ENCODE measurements around the gene DDHD1.

DDHD1 gene

DNA sequence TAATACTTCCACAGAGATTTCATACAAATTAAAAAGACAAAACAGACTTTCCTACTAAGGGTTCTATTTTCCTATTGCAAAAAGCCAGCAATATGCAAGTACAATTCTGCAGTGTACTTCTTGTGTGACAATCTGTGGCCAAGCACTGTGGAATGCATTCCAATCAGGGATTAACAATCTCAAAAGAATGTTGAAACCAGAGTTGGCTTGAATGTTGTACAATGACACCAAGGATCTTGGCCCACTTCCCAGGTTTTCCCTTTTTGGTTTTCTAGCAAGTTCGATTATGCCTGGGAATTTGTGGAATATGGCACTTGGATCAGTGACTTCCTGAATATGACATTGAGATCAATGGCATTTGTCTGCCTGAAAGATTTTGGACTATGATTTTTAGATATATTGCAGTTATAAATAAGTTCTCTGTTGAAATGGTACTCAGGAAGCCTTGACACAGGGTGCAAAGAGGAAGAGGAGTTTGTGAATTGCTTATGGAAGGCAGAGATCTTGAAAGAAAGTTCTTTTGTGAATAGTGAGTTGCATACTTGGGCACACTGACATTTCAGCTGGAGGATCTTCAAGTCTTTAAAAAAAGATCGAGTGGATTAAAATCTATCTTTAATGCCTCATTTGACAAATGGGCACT lies 120.8 kb downstream of the DDHD1 start:
- DNase-seq, result no peak

DNA sequence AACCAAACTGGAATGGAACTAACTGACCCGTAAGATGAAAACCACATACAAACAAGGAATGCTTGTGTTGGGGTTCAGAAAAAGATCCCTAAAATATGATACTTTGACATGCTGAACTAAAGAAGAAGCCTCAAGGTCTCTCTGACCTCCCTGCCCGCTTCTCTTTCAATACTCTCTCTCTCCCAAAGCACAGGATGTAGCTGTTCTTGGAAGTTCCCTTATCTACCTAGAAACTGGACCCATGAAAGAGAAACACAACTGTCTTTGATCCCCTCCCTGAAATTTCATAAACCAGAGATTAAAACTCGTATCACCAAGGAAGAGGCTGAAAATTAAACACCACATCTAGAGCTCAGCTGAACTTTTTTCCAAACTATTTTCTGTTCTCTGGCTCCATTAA lies 125.6 kb downstream of the DDHD1 start:
- no peak for DNase-seq

DNA sequence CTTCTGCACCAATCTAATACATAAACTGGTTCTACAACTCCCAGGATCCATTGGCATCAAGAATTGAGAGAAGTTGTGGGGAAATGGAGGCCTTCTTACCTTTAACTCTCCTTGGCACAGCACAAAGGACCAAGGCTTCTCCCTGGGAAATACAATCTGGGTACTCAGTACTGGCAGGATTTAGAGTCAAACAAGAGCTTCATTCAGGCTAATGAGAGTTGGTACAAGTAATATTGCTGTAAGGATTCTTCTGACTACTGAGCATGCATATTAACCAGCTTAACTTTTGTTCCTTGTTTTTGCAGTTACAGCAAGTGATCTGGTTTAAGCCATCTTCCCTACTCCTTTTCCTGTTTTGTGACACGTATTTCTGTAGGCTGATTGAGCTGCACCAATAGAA lies 126.1 kb downstream of the DDHD1 start:
- DNase-seq, result no peak

DNA sequence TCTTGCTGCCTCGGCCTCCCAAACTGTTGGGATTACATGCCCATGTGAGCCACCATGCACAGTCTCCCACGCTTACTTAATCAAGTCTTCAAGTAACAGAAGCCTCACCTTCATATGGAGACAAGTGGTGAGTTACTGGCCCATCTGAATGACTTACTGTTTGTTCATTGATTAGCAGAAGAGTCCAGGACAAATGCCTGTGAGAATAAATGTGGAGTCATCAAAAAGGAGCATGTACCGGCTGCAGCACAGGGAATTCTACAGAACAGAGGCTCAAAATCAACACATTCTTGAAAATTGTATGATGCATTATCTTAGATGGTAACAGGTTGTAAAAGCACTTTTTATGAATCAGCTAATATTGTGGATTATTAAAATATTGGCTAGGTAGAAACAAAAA lies 129.8 kb downstream of the DDHD1 start:
- no peak for DNase-seq

DNA sequence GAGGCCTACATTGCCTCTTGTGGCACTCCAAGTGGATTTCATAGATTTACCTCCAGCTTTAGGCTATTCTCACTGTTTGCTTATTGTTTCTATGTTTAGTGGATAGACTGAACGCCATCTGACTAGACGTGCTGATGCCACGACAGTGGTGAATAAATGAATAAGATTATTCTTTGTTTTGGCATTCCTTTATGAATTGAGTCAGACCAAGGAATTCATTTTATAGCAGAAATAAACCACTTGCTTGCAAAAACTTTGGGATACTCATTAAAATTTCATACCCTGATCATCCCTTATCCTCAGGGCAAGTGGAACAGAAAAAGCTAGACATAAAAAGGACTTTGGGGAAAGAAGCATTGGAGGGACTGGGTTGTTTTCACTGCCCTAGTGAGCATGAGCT lies 130.5 kb downstream of the DDHD1 start:
- DNase-seq, result no peak

DNA sequence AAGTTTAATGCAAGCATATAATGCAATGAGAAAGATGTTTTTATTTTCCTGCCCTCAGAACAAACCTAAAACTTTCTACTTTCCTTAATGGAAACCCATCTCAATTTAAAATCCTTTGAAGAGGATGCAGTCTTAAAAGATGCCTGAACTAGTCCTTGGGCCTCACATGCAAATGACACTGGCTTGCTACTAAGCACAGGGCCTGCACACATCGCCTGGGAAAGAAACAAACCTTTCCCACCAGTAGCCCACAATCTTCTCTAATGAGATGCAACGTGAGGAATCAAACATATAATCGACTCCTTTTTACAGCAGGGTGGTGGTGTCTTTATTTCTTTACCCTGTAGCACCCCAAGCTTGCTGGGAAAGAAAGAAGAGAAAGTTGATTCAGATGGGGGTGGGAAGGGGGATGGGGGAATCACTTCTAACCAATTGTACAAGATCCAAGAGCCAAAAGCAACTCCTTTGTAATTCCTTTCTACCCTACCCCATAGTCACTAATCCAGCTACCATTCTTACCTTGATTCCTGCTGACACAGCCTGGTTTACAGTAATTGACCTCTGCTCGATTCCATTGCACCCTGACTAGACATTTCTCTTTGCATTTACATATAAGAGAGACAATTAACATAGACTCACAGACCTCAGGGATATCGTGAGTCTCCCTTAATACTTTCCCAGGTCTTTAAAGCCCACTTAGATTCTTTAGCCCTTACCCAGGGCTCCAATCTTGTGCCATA lies 132.8 kb downstream of the DDHD1 start:
- no peak for DNase-seq

DNA sequence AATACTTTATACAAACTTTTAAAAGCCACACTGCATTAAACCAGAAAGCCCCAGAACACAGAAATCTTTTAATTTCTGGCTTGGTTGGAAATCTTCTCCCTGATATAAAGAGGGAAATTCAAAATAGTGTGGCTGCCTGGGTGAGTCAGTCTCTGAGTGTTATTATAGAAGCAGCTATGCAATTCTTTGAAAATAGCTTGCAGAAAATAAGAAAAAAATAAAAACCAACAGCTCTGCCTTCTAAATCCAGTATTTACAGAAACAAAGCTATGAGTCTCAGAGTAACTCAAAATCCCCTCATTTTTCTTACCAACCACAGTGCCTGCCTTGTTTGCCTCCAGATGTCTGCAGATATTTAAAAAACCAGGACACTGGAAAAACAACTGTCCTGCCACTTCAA lies 133.7 kb downstream of the DDHD1 start:
- DNase-seq, result no peak

DNA sequence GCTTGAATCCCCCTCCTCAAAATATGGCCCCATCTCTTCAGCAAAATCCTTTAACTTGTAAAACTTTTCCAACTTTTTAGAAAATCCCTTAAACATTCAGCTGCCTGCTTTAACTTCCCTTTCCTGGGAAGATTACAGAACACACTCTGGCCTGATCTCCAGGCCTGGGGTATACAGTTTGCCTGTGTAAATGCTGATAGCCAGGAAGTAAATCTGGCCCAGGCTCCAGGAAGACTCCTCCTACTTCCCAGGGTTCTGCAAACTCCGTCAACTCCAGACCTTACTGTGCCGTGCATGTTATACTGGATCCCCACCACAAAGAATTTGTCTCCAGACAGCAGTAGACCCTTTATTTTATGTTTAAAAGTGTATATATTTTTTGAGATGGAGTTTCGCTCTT lies 135.3 kb downstream of the DDHD1 start:
- no peak for DNase-seq

DNA sequence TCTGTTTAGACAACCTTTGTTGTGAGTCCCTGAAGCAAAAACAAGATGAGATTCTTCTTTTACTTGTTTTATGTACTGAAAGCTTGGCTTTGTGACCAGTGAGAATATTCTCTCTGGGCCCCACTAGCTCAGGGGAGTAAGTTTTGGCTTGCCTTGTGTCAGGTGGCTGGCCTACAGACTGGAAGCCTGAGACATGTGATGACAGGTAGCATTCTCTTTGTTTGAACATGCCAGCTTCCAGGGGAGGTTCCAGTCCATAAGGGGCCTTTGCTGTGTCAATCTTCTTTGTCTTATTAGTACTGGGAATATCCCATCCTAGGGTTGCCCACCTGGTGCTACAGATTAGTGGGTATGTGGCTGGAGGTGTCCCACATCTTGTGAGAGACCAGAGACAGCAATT lies 136.2 kb downstream of the DDHD1 start:
- no peak for DNase-seq

DNA sequence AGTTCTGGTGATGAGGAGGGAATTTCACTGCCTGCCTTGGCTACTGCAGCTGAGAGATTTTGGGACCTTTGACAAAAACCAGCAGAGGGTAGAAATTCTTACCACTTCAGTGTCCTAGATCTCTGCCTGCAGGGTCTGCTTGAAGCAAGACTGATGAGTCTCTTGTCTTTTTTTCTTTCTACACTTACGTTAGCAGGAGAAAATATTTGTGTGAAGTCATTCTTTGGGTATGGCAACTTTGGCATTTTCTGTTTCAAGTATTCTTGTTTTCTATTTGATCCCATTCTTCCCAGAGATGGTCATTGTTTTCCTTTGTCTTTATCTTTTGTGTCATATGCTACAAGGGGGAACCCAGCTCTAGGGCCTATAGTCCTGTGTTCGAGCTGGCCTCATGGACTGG lies 136.6 kb downstream of the DDHD1 start:
- DNase-seq, result no peak

DNA sequence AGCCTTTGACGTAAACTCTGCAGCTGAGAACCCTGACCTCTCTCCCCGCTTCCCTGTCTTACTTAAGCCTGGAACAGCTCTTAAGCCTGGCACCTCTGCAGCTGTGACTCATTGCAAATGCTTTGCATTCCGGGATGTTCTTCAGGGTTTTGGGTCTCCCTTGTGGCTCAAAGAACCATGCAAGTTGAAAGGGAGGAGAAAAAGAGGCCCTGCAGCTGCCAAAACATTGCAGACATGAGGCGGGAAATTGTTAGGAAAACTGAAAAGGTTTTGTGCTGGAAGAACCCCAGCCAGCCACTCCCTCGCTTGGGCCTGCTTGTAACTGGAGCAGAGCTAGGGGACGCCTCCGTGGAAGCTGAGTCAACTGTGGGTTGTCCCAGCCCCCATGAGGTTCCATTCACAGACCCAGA lies 142.1 kb downstream of the DDHD1 start:
- no peak for DNase-seq

DNA sequence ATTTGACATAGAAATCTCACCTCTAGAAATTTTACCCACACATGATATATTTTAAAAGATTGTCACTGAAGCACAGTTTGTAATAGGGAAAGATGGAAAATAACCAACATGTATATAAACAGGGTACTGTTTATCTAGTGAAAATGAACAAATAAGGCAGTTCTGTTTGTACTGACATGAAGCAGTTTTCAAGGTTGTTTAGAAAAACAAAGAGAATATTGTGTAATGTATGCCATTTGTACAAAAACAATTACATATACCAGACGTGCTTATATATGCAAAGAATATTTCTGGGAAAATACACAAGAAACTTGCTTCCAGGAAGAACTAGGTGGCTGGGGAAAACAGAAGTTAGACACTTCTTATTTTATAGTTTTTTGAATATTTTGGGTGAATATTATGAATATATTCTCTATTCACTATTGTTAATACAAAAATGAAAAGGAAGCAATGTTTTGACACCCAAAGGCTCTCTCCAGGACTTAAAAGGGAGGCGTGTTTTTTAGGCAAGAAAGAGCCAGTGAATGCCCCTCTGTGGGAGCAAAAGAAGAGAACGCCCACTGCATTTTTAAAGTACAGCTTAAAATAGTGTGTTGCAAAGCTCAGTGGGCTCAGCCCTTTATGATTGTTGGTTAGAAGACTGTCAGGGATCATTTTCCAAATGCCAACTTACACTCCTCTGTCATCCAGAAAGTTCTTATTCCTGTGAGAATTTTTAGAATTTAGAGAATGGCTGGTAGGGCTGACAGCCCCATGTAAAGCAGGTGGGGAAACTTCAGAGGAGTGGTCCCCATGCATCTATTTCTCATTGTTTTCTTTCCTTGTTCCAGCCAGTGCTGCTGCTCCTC lies 142.7 kb downstream of the DDHD1 start:
- DNase-seq, result no peak

DNA sequence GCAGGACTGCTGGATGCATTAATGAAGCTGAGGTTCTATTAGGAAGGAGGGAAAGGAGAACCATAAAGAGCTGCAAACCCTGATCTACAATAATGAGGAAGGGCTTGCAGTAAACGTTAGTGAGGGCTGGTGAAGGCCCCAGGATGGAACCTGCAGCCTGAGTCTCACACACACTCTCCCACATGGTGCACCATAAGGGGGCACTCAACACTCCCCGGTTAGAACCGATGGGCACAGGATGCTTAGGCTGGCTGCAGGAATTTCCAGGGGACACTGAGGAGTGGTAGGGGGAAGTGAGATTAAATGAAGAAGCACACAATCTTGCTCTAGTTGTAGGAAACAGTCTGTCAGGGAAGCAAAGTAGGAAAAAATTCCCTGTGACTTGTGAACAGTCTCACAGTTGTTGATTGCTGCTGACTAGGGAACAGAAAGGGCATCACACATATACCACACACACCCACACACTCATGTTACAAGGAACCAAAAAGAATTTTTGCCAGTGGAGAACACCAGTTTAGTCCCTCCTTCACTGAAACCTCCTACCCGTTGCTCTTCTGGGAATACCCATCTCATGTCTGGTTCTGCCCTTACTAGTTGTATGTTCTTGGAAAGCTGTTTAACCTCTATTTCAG lies 146.1 kb downstream of the DDHD1 start:
- DNase-seq, result no peak

DNA sequence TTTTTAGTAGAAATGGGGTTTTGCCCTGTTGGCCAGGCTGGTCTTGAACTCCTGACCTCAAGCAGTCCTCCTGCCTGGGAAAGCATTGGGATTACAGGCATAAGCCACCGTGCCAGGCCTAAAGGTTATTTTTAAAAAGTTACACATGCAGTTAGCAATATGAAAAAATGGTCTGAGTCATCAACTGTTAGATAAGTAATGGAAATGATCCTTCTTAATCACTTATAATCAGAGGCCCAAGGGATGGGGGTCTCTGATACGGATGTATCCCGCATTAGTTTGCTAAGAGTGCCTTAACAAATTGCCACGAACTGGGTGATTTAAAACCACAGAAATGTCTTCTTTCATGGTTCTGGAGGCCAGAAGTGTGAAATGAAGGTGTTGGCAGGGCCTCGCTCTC lies 148.1 kb downstream of the DDHD1 start:
- DNase-seq, result no peak

DNA sequence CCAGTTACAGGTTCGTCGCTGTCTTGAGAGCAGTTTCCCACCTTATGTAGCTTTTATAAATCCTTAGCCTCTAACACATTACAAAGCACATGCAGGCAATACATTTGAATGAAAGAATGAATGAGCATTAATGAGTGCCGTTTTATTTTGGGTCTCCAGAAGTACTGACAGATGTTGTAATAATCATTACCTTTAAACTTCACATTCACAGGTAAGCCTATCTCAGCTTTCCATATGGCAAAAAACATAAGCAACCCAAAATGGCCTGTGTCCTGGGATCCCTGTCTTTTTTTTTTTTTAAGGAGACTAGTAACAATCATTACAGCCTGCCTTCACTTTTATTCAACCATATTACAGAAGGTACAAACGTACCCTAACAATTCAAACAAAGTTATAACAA lies 149.3 kb downstream of the DDHD1 start:
- DNase-seq, result no peak

DNA sequence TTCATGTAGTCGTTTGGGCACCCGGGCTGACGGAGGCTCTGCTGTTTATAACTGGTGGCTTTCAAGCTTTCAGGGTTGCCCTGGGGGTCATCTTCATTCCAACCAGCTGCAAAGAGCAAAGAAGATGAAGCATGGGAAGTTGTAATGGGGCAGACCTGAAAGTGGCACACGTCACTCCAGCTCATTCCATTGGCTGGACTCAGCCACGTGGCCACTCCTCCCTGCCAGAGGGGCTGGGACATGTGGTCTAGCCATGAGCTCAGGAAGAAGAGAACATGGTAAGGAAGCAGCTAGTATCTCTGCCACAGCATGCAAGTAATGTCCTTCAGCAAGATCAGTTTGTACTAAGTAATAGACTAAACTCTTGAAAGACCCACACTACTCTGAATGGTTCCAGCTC lies 150.5 kb downstream of the DDHD1 start:
- DNase-seq, result no peak

DNA sequence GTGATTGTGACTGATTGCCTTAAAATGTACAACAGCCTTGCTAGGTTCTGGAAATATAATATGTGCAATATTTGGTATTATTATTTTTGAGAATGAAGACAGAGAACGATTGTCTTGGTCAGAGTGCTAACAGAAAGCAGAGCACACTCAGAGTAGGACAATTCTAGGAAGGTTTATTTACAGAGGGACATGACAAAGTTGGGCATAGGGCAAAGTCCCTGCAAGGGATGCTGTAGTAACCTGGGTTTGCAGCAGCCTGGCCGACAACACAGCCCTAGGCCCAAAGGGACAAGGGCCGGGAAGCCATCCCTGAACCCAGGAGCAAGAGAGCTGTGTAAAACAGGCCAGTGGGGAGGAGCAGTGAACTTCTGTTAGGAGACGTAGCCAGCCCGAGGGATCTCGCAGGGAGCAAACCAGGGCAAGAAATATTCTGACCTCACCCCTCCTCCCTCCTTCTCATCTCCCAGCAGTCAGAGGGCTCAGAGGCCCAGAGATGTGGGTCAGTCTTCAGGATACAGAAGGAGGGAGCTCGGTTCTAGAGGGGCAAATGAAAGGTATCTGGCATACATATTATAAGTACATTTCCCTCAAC lies 151.2 kb downstream of the DDHD1 start:
- no peak for DNase-seq

DNA sequence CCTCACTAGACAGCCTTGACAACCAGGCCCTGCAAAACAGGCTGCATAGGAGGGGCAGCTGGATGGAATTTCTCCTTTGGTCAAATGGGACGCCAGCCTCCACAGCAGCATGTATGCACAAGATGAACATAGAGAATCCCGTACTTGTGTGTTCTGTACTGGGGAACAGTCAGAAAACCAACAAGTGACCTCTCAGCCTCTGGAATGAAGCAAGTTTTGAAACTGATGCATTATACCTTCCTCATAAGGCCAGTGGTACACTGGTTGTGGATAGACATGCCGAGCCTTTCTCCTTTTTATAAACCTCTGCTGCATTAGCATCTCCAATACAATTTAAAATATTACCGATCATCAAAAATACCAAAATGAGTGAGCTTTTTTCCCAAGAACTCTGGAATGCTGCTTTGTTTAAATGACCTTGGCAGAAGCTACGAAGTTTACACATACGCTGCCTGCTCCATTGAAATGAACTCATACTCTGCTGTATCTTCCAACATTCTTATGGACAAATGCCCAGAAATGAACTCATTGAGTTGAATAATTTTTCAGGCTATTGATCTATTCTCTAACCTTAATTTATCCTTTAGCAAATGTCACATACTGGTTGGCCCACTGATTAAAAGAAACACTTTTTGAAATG lies 154.6 kb downstream of the DDHD1 start:
- DNase-seq, result no peak

DNA sequence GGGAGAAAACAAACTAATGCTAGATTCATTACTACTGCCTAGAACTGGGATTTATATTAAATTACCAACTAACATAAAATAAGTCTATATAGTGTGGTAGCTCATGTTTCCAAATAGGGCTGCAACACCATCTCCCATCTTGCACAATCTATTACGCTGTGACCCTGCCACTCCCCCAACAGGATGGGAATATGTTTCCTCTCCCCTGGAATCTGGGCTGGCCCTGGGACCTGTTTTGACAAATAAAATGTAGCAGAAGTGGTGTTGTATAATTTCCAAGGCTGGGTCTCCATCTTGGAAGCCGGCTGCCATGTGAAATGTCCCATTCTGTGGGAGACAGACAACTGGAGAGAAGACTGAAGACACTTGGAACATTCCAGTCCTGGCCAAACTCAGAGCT lies 156.6 kb downstream of the DDHD1 start:
- DNase-seq, result no peak

DNA sequence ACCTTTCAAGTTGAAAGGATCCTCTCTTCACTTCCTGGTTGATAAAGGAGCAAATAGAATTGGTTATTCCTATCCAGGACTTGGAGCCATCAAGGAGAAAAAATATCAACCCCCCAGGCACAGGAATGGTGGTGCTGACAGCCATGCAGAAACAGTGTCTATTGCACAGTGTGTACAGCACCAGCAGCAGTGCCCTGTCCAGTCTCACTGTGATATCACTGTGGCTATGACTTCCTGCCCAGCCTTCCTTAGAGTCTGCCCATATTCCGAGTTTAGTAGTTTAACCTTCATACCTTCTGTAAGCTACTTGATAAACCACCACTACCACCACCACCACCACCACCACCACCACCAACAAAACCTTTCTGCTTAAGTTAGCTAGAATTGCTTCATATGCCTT lies 157.1 kb downstream of the DDHD1 start:
- DNase-seq, result no peak

DNA sequence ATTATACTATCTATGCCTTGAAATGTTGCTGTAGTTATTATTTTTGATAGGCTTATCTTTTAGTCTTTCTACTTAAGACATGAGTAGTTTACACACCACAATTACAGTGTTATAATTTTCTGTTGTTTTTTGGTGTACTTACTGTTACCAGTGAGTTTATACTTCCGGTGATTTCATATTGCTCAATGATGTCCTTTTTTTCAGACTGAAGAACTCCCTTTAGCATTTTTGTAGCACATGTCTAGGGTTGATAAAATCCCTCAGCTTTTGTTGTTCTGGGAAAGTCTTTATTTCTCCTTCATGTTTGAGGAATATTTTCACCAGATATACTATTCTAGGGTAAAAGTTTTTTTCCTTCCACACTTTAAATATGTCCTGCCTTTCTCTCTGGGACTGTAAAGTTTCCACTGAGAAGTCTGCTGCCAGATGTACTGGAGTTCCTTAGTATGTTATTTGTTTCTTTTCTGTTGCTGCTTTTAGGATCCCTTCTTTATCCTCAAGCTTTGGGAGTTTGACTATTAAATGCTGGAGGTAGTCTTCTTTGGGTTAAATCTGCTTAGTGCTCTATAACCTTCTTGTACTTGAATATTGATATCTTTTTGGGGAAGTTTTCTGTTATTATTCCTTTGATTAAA lies 160.8 kb downstream of the DDHD1 start:
- DNase-seq, result no peak

DNA sequence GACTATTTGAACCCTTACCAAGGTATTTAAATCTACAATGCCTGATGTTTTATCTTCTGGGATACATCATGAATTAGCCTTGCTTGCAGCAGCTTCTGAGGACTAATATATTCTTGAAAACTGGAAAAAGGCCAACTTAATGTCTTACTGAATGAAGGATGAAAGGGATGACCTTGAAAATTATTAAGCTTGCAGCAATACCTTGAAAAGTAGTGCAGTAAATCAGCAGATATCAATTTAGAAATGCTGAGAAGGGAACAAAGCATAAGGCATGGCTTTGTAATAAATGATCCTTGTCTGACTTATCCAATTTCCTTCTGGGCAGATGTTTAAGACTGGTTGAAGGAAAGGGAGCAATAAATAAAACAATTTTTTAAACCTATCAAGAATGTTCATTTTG lies 165.0 kb downstream of the DDHD1 start:
- DNase-seq, result no peak
